Glomerular endothelial cell (primary cell): ENCODE data around the gene NOC2L. TPM values are rescaled to one million over a fixed set of nuclear protein-coding genes. Genes with fewer than 3 reads are reported as not detected.

Source experiments
- DNase-seq: peaks from one replicate; pipeline ENCODE4 v3.0.0-alpha.2; 2011; ENCODE audit warnings: low read depth, low spot score; ENCODE audit errors: extremely low read depth
- total RNA-seq: library from RNA; depleted of rRNA; stranded (reverse); fragments of >200 nt; gene quantifications from 2 replicates; pipeline ENCODE4 v1.2.3, GENCODE V29; 2015

NOC2L gene
- total RNA-seq, 1 donor from 2014 or later: 73.9 TPM

GRCh38 chr1:975896-976683, 17.0 kb upstream of the NOC2L start:
- no peak for DNase-seq

DNA sequence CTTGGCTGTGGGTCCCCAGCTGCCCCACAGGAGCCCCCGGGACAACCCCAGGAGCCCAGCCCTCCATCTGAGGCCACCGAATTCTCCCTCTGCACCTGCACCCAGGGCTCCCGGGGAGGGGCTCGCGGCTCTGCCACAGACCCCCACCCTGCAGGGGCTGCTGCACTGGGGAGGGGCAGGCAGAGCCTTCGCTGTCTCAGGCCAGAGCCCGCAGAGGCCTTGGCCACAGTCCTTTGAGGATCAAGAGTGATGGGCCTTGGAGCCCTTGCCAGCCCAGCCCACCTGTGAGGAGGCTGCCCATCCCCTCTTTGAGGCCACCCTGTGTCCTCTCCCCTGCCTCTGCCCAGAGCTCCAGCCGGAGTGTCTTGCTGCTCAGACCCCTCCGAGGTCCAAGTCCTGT, 16.3 kb upstream of the NOC2L start:
- DNase-seq: no peak

- no peak for DNase-seq
Measured at GRCh38 chr1:974687-975328, 15.8 kb upstream of the NOC2L start.

GRCh38 chr1:974293-974640, 15.2 kb upstream of the NOC2L start:
- DNase-seq: no peak

- DNase-seq: no peak
Measured at GRCh38 chr1:973459-974292, 14.6 kb upstream of the NOC2L start.

- DNase-seq: no peak
Measured at GRCh38 chr1:972726-973458, 13.8 kb upstream of the NOC2L start.

- DNase-seq: no peak
Measured at GRCh38 chr1:971751-972506, 12.9 kb upstream of the NOC2L start.

DNA sequence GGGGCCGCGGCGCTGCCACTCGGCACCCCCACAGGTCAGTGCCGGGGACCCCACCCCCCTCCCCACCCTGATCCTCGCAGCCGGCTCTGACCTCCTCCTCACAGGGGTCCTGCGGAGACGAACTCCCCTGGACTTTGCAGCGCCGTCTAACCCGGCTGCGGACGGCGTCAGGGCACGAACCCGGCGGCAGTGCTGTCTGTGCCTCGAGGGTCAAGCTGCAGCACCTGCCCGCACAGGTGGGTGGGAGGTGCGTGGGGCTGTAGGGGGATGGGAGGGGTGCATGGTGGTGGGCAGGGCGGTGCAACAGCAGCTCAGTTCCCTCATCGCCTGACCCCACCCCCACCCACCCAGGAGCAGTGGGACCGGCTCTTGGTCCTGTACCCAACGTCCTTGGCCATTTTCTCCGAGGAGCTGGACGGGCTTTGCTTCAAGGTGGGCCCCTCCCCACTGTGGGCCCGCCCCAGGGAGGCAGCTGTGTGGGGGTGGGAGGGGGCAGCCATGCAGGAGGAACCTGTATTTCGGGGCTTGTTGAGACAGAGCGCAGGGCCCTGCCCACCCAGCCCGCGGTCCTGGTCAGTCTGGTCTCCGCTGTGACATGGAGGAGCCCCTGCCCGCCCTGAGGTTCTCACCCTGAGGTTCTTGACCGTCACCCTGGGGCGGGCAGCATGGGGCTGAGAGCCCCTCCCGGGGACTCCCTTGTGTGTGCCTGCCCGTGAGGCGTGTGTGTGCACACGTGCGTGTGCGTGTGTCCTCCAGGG, 12.1 kb upstream of the NOC2L start:
- no peak for DNase-seq

- no peak for DNase-seq
Measured at GRCh38 chr1:970242-970972, 11.4 kb upstream of the NOC2L start.

DNA sequence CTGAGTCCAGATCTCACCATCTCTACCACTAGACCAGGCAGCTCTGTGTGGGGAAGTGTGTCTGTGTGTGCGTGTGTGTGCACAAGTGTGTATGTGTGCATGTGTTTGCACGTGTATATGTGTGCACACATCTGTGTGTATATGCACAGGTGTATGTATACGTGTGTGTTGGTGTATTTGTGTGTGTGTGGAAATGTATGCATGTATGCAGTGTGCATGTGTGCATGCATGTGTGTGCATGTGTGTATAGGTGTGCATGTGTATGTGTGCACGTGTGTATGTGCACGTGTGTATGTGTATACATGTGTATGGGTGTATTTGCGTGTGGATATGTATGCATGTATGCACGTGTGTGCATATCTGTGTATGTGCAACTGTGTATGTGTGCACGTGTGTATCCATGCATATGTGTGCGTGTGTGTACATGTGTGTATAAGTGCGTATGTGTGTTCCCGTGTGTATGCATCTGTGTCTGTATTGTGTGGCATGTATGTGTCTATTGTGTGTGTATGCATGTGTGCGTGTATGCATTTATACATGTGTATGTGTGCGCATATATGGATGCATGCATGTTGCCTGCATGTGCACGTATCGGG, 10.3 kb upstream of the NOC2L start:
- DNase-seq: no peak

GRCh38 chr1:967466-968343, 8.6 kb upstream of the NOC2L start:
- no peak for DNase-seq

DNA sequence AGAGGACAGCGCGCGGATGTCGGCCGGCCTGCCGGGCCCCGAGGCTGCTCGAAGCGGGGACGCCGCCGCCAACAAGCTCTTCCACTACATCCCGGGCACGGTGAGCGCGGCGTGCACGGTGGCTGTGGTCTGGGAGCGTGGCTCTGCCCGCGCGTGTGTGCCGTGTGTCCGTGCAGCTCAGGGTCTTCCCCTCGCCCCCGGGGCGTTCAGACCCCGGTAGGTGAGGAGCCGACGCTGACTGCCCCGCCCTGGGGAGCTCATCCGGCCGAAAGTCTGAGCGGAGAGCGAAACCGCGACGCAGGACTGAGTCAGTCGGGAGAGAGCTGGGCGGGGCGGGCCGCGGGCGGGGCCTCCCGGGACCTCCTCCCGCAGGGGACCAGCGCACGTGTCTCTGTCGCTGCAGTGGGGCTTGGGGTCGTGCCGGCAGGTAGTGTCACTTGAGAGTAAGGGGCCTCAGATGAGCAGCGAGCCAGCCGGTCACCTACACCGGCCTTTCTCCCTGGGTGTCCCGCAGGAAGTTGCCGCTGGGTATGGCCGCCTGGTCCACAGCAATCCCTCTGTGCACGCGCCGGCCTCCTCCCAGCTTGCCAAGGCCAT, 7.7 kb upstream of the NOC2L start:
- no peak for DNase-seq

DNA sequence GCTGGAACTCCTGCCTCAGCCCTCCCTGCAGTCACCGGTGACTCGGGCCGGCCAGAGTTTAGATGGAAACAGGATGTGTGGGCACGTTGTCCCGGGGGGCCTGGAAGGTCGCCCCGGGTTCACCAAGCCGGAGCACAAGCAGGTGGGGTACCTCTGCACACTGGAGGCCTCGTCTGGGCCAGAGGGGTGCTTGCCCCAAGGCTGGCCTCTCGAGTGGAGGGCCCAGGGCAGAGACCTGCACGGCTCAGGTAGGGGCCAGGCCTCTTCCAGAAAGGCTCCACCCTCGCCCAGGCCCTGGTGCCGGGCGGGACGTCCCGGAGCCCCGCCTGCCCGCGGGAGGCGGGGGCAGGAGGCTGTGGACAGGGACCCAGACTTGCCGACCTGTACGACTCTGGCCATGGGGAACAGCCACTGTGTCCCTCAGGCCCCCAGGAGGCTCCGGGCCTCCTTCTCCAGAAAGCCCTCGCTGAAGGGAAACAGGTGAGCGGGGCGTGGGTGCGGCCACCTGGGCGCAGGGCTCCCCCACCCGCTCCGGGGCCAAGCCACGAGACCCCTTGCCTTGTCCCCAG, 7.2 kb upstream of the NOC2L start, which contains the start of gene PLEKHN1:
TSS of gene PLEKHN1 (plus strand) at position 348 of the 569 bp plus-strand sequence. CDS start at position 398, 50 bp downstream.
- DNase-seq: no peak

GRCh38 chr1:965526-966134, 6.6 kb upstream of the NOC2L start:
- no peak for DNase-seq

GRCh38 chr1:964691-965525, 5.9 kb upstream of the NOC2L start:
- no peak for DNase-seq
